CD4-positive, alpha-beta memory T cell (primary cell): ENCODE measurements around the gene BCAS1. TPM values are rescaled to one million over a fixed set of nuclear protein-coding genes. Genes with fewer than 3 reads are reported as not detected.

Experiments used
- CTCF ChIA-PET: fragments of 350-600 bp; sonication (Branson Sonifier 250); formaldehyde crosslinking; loops from one replicate; lab custom pipeline; 2021; ENCODE audit warnings: inconsistent platforms; ENCODE audit not compliant: partially characterized antibody; lab: Charles Lee
- POLR2A ChIA-PET: fragments of 350-600 bp; sonication (Branson Sonifier 250); formaldehyde crosslinking; loops from one replicate; lab custom pipeline; 2021; ENCODE audit not compliant: partially characterized antibody; lab: Charles Lee
- DNase-seq, 5 donors: peaks; one replicate each; pipeline versions ENCODE4 v3.0.0 to v3.0.0-alpha.2; 2020 to 2022; ENCODE audit warnings: mixed read lengths in 1 of 5
- H3K27ac ChIP-seq: one replicate; pipeline ENCODE4 v1.7.0; 2013; ENCODE audit warnings: low read depth, low read length
- H3K27me3 ChIP-seq: 2 replicates; pipeline ENCODE4 v1.7.0; 2013; ENCODE audit warnings: mild to moderate bottlenecking, low read length, moderate library complexity; ENCODE audit not compliant: insufficient read depth
- H3K36me3 ChIP-seq: 2 replicates; pipeline ENCODE4 v1.7.0; 2013; ENCODE audit warnings: mild to moderate bottlenecking, low read length, moderate library complexity; ENCODE audit not compliant: insufficient read depth
- H3K4me1 ChIP-seq: 2 replicates; pipeline ENCODE4 v1.7.0; 2013; ENCODE audit warnings: mild to moderate bottlenecking, low read length, moderate library complexity; ENCODE audit not compliant: insufficient read depth
- H3K4me3 ChIP-seq, 2 donors: one replicate each; pipeline ENCODE4 v1.7.0; 2013; ENCODE audit warnings: low read length in 2 of 2, mild to moderate bottlenecking in 1 of 2
- H3K9me3 ChIP-seq, 2 donors: one replicate each; pipeline ENCODE4 v1.7.0; 2013; ENCODE audit warnings: low read length in 2 of 2, control low read depth in 1 of 2; ENCODE audit not compliant: control insufficient read depth in 1 of 2
- H3K27ac Mint-ChIP-seq, 7 donors: one replicate each; pipeline ENCODE4 v1.8.0; 2020 to 2021; ENCODE audit warnings: mixed read lengths in 7 of 7, mild to moderate bottlenecking in 6 of 7, inconsistent platforms in 3 of 7, moderate library complexity in 3 of 7
- H3K27me3 Mint-ChIP-seq, 2 donors: one replicate each; pipeline ENCODE4 v1.8.0; 2020 to 2021; ENCODE audit warnings: mixed read lengths in 2 of 2
- H3K36me3 Mint-ChIP-seq, 2 donors: one replicate each; pipeline ENCODE4 v1.8.0; 2020 to 2021; ENCODE audit warnings: mixed read lengths in 2 of 2, inconsistent platforms in 1 of 2, mild to moderate bottlenecking in 1 of 2
- H3K4me1 Mint-ChIP-seq, 4 donors: one replicate each; pipeline ENCODE4 v1.8.0; 2020 to 2021; ENCODE audit warnings: mixed read lengths in 4 of 4, mild to moderate bottlenecking in 1 of 4
- H3K4me3 Mint-ChIP-seq, 8 donors: one replicate each; pipeline ENCODE4 v1.8.0; 2020 to 2021; ENCODE audit warnings: mixed read lengths in 8 of 8, mild to moderate bottlenecking in 7 of 8, moderate library complexity in 6 of 8, inconsistent platforms in 3 of 8
- H3K9me3 Mint-ChIP-seq, 8 donors: one replicate each; pipeline ENCODE4 v1.8.0; 2020 to 2021; ENCODE audit warnings: mixed read lengths in 8 of 8, mild to moderate bottlenecking in 5 of 8, inconsistent platforms in 3 of 8, moderate library complexity in 1 of 8
- intact Hi-C: fragments of 100-400 bp; cut with micrococcal nuclease; formaldehyde crosslinking; loops from one replicate; pipeline ENCODE4 v1.15.1; 2023
- polyA plus RNA-seq, 2 donors: library from polyadenylated mRNA; unstranded; fragments of 300-500 nt; fragmentation: Illumina TruSeq; gene quantifications; one replicate each; pipeline ENCODE4 v1.2.3, GENCODE V29; 2021
- total RNA-seq, 2 experiments: library from RNA; stranded (reverse); gene quantifications; one replicate each; pipeline ENCODE4 v1.2.3, GENCODE V29; 2021

BCAS1 gene
- total and polyA plus RNA-seq, 4 experiments from 2014 or later = 0.17 to 0.32 (median 0.25) TPM; not detected in 1

DNA sequence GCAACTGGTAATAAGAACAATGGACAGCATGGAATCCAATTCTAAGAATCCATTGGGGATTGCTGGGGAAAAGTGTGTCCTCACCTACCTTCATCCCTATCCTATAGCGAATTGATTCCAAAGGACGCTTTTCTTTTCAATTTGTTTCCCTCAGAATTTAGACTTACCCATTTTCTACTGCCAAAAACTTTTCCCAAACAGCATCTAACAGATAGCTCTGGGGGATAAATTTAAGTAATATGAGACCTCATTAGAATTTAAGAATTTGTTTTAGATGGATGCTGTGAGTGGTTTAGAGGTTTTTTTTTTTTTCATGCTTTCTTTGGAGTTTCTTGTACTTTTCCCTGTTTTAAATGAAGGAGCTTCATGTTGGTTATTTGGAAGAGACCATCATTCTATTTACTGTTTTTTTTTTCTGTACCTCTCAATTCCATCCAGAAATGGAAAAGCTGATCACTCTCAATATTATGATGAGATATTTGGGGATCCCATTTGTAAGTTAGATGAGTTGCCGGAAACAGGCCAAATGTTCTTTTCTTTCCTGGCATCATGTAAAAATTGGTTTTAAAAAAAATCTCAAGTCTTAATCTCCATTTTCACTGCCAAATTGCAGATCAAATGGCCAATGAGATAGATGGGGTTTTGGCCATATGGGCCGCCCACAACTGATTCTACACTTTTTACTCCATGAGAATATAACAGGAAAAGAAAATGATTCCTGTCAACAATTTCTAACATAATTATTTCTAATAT is 105.7 kb downstream of the BCAS1 start:
- intact Hi-C loops = no loop called here
- Histone ChIP-seq H3K4me1 (no peaks in the 10 kb centered on the region), H3K27me3 (no peaks in the 10 kb centered on the region), H3K27ac (no peak overlapping the region), H3K9me3 (no peaks in the 10 kb centered on the region), H3K36me3 (no peaks in the 10 kb centered on the region), H3K4me3 (no peak overlapping the region)
- Mint-ChIP-seq H3K27ac (no peak overlapping the region), H3K36me3 (no peaks in the 10 kb centered on the region), H3K4me3 (no peak overlapping the region), H3K27me3 (peaks cover 3 to 14% of the 10 kb centered on the region in 2 donors), H3K9me3 (no peaks in the 10 kb centered on the region), H3K4me1 (peaks cover 1 to 4% (median 3%) of the 10 kb centered on the region in 4 donors)
- ChIA-PET CTCF (no interaction called here), POLR2A (no interaction called here)
- no peak for DNase-seq

GRCh38 chr20:53964067-53964466 is 106.3 kb downstream of the BCAS1 start:
- H3K27me3 Mint-ChIP-seq = peaks cover 6 to 14% of the 10 kb centered on the region in 2 donors
- no peaks in the 10 kb centered on the region for H3K36me3 ChIP-seq
- POLR2A ChIA-PET = no interaction called here

DNA sequence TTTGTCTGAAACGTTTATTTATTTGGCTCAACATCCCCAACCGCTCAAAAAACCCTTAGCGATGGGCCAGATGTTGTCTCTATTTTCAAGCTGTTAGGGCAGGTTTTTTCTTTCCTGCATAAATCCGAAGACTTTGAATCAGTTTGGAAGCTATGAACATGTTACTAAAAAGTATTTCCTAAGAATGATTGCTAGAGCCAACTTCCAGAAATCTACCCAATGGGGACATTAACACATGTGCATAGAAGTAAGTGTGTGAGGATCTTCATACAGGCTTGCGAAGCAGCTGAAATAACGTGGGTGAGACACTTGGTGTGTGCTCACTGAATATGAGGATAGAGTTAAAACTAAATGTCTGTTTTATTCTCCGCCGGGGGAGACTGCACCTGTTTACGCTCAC is 106.8 kb downstream of the BCAS1 start:
- Mint-ChIP-seq H3K9me3 (no peaks in the 10 kb centered on the region), H3K27ac (no peak overlapping the region), H3K4me3 (no peak overlapping the region), H3K4me1 (peaks cover 1 to 4% (median 3%) of the 10 kb centered on the region in 4 donors), H3K36me3 (no peaks in the 10 kb centered on the region), H3K27me3 (peaks cover 6 to 14% of the 10 kb centered on the region in 2 donors)
- intact Hi-C loops = no loop called here
- H3K27me3 ChIP-seq = no peaks in the 10 kb centered on the region
- no peak overlapping the region for H3K27ac ChIP-seq
- H3K36me3 ChIP-seq = no peaks in the 10 kb centered on the region
- H3K9me3 ChIP-seq = no peaks in the 10 kb centered on the region
- DNase-seq = no peak
- POLR2A ChIA-PET = no interaction called here
- no peaks in the 10 kb centered on the region for H3K4me1 ChIP-seq
- H3K4me3 ChIP-seq = no peak overlapping the region
- CTCF ChIA-PET = no interaction called here

More at GRCh38 chr20:53964067-53964466, 106.3 kb downstream of the BCAS1 start:
- intact Hi-C loops = no loop called here
- no peak overlapping the region for H3K4me3 Mint-ChIP-seq
- H3K27ac ChIP-seq = no peak overlapping the region
- no peaks in the 10 kb centered on the region for H3K9me3 ChIP-seq
- H3K4me1 ChIP-seq = no peaks in the 10 kb centered on the region
- H3K27ac Mint-ChIP-seq = no peak overlapping the region
- H3K27me3 ChIP-seq = no peaks in the 10 kb centered on the region
- H3K4me1 Mint-ChIP-seq = peaks cover 1 to 4% (median 3%) of the 10 kb centered on the region in 4 donors
- no peak for DNase-seq
- CTCF ChIA-PET = no interaction called here
- no peaks in the 10 kb centered on the region for H3K9me3 Mint-ChIP-seq
- H3K4me3 ChIP-seq = no peak overlapping the region
- no peaks in the 10 kb centered on the region for H3K36me3 Mint-ChIP-seq

DNA sequence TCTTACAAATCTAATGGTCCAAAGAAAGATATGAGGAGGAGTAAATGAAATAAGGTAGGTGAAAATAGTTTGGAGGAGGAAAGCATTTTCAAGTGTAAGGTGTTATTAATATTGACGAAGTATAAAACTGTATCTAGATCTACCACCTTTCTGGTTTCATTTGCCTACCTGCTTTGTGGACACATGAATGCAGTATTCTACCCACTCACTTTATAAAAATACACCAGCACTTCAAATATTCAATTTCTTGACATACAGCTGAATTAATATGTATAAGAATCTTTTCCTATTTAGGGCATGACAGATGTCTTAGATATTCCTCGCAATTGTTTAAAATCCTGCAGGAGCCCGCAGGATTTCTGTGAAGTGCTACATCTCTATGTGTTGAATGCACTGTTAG is 108.0 kb downstream of the BCAS1 start:
- no peaks in the 10 kb centered on the region for H3K27me3 ChIP-seq
- H3K4me3 ChIP-seq = no peak overlapping the region
- Mint-ChIP-seq H3K4me3 (no peak overlapping the region), H3K27ac (no peak overlapping the region), H3K27me3 (peaks cover 6 to 14% of the 10 kb centered on the region in 2 donors), H3K4me1 (peaks cover 1 to 4% (median 3%) of the 10 kb centered on the region in 4 donors), H3K9me3 (no peaks in the 10 kb centered on the region), H3K36me3 (no peaks in the 10 kb centered on the region)
- CTCF ChIA-PET = no interaction called here
- H3K9me3 ChIP-seq = no peaks in the 10 kb centered on the region
- no peaks in the 10 kb centered on the region for H3K36me3 ChIP-seq
- POLR2A ChIA-PET = interaction anchor here (0.6 to 1.0 kb wide), 2 partner anchors 13 to 982 kb away, joined by 4 read pairs; no protein-coding TSS in a partner anchor
- intact Hi-C loops = no loop called here
- H3K4me1 ChIP-seq = no peaks in the 10 kb centered on the region
- no peak for DNase-seq
- H3K27ac ChIP-seq = no peak overlapping the region

- H3K27me3 ChIP-seq = no peaks in the 10 kb centered on the region
- H3K27ac Mint-ChIP-seq = no peak overlapping the region
- H3K4me1 ChIP-seq = no peaks in the 10 kb centered on the region
- no peaks in the 10 kb centered on the region for H3K9me3 ChIP-seq
- no peaks in the 10 kb centered on the region for H3K9me3 Mint-ChIP-seq
- peaks cover 1 to 4% (median 3%) of the 10 kb centered on the region in 4 donors for H3K4me1 Mint-ChIP-seq
- intact Hi-C loops = no loop called here
- no peaks in the 10 kb centered on the region for H3K36me3 ChIP-seq
- H3K27me3 Mint-ChIP-seq = peaks cover 7 to 8% of the 10 kb centered on the region in 2 donors
- no peak overlapping the region for H3K4me3 ChIP-seq
- CTCF ChIA-PET = interaction anchor here (0.8 to 1.1 kb wide), 3 partner anchors 10 to 22 kb away, joined by 3 read pairs; no protein-coding TSS in a partner anchor
- H3K36me3 Mint-ChIP-seq = no peaks in the 10 kb centered on the region
- H3K27ac ChIP-seq = no peak overlapping the region
- no peak overlapping the region for H3K4me3 Mint-ChIP-seq
- no peak for DNase-seq
- POLR2A ChIA-PET = interaction anchor here (1.0 kb wide), 1 partner anchor 12 kb away, joined by 4 read pairs; no protein-coding TSS in a partner anchor
Observed at GRCh38 chr20:53961527-53961926, 108.9 kb downstream of the BCAS1 start.

GRCh38 chr20:53960579-53961272 is 109.7 kb downstream of the BCAS1 start:
- POLR2A ChIA-PET = no interaction called here
- Mint-ChIP-seq H3K4me3 (no peak overlapping the region), H3K4me1 (peaks cover 1 to 4% (median 3%) of the 10 kb centered on the region in 4 donors), H3K36me3 (no peaks in the 10 kb centered on the region), H3K27me3 (peaks cover 6 to 7% of the 10 kb centered on the region in 2 donors), H3K27ac (peak overlapping the region in 1 of 7 donors; percentile 58), H3K9me3 (peaks cover 0 to 3% (median 0%) of the 10 kb centered on the region in 8 donors)
- H3K27me3 ChIP-seq = no peaks in the 10 kb centered on the region
- no peaks in the 10 kb centered on the region for H3K4me1 ChIP-seq
- no peak overlapping the region for H3K4me3 ChIP-seq
- H3K36me3 ChIP-seq = no peaks in the 10 kb centered on the region
- CTCF ChIA-PET = interaction anchor here (0.7 to 1.1 kb wide), 4 partner anchors 10 to 1138 kb away, joined by 3 read pairs; no protein-coding TSS in a partner anchor
- intact Hi-C loops = no loop called here
- H3K27ac ChIP-seq = no peak overlapping the region
- no peaks in the 10 kb centered on the region for H3K9me3 ChIP-seq
- no peak for DNase-seq

GRCh38 chr20:53959911-53960578 is 110.3 kb downstream of the BCAS1 start:
- ChIA-PET CTCF (interaction anchor here (0.7 kb wide), 1 partner anchor 1138 kb away, joined by 3 read pairs; no protein-coding TSS in a partner anchor), POLR2A (no interaction called here)
- Histone ChIP-seq H3K9me3 (no peaks in the 10 kb centered on the region), H3K4me3 (no peak overlapping the region), H3K36me3 (no peaks in the 10 kb centered on the region), H3K4me1 (no peaks in the 10 kb centered on the region), H3K27me3 (no peaks in the 10 kb centered on the region), H3K27ac (no peak overlapping the region)
- intact Hi-C loops = no loop called here
- Mint-ChIP-seq H3K27me3 (peaks cover 6 to 7% of the 10 kb centered on the region in 2 donors), H3K4me3 (no peak overlapping the region), H3K9me3 (peaks cover 0 to 3% (median 0%) of the 10 kb centered on the region in 8 donors), H3K27ac (no peak overlapping the region), H3K4me1 (peaks cover 1 to 4% (median 3%) of the 10 kb centered on the region in 4 donors), H3K36me3 (no peaks in the 10 kb centered on the region)
- no peak for DNase-seq
